ENCODE results near the gene NGLY1. TPM values are rescaled to one million over a fixed set of nuclear protein-coding genes. Genes with fewer than 3 reads are reported as not detected.

The NGLY1 gene
- total RNA-seq, 1 experiment from 2014 or later, result 78.8 TPM

DNA sequence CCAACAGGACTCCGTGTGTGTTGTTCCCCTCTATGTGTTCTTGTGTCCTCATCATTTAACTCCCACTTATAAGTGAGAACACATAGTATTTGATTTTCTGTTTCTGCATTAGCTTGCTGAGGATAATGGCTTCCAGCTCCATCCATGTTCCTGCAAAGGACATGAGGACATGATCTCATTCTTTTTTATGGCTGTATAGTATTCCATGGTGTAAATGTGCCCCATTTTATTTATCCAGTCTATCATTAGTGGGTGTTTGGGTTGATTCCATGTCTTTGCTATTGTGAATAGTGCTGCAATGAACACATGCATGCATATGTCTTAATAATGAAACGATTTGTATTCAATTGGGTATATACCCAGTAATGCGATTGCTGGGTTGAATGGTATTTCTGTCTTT, 90.0 kb downstream of the NGLY1 start:
- no peak overlapping the region for H2AFZ ChIP-seq (ENCODE audit: low read length)
- no peaks in the 10 kb centered on the region for H4K20me1 ChIP-seq (ENCODE audit: insufficient read depth, low read depth, low read length)

DNA sequence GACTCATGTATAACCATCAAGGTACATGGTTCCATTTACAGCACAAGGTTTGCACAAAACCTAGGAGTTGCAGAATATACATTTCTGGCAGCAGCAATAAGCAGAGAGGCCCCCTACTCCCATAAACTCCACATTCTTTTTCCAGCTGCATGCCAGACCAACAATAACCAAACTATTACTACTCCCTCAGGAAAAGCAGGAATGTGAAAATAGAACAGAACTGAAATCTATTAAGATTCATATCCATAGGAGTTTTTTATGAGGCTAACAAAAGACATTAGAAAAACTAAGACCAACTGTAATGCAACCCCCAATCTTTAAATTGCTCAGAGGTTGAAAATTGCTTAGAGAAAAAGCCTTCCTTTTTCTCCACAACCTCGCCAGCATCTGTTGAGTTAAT, 90.9 kb downstream of the NGLY1 start:
- no peak overlapping the region for H3K9ac ChIP-seq (ENCODE audit: low read length)
- H3K9me3 ChIP-seq (ENCODE audit: low read length), result no peaks in the 10 kb centered on the region
- DNase-seq, result no peak
- no peaks in the 10 kb centered on the region for H3K9me2 ChIP-seq (replicated peaks; ENCODE audit: insufficient read depth, low read length)
- H3K79me2 ChIP-seq (ENCODE audit: low read length), result no peaks in the 10 kb centered on the region
- H4K20me1 ChIP-seq (ENCODE audit: insufficient read depth, low read depth, low read length), result no peaks in the 10 kb centered on the region
- no peaks in the 10 kb centered on the region for H3K36me3 ChIP-seq (ENCODE audit: insufficient read depth, low read length)
- H3K4me1 ChIP-seq (ENCODE audit: low read length), result no peaks in the 10 kb centered on the region
- no peaks in the 10 kb centered on the region for H3K27me3 ChIP-seq (ENCODE audit: low read length)
- no peak overlapping the region for H3K27ac ChIP-seq (ENCODE audit: low read length)
- no peak overlapping the region for H3K4me2 ChIP-seq (ENCODE audit: low read depth, low read length, poor library complexity, severe bottlenecking)
- no peak overlapping the region for H3K4me3 ChIP-seq (ENCODE audit: low read length)
- no peak overlapping the region for H2AFZ ChIP-seq (ENCODE audit: low read length)

More for the DNA sequence above, 90.0 kb downstream of the NGLY1 start:
- Histone ChIP-seq H3K4me2 (ENCODE audit: low read depth, low read length, poor library complexity, severe bottlenecking) (no peak overlapping the region), H3K9me2 (replicated peaks; ENCODE audit: insufficient read depth, low read length) (no peaks in the 10 kb centered on the region), H3K9me3 (ENCODE audit: low read length) (no peaks in the 10 kb centered on the region), H3K36me3 (ENCODE audit: insufficient read depth, low read length) (no peaks in the 10 kb centered on the region), H3K27ac (ENCODE audit: low read length) (no peak overlapping the region), H3K4me1 (ENCODE audit: low read length) (no peaks in the 10 kb centered on the region), H3K4me3 (ENCODE audit: low read length) (no peak overlapping the region), H3K9ac (ENCODE audit: low read length) (no peak overlapping the region), H3K79me2 (ENCODE audit: low read length) (no peaks in the 10 kb centered on the region), H3K27me3 (ENCODE audit: low read length) (no peaks in the 10 kb centered on the region)
- no peak for DNase-seq

DNA sequence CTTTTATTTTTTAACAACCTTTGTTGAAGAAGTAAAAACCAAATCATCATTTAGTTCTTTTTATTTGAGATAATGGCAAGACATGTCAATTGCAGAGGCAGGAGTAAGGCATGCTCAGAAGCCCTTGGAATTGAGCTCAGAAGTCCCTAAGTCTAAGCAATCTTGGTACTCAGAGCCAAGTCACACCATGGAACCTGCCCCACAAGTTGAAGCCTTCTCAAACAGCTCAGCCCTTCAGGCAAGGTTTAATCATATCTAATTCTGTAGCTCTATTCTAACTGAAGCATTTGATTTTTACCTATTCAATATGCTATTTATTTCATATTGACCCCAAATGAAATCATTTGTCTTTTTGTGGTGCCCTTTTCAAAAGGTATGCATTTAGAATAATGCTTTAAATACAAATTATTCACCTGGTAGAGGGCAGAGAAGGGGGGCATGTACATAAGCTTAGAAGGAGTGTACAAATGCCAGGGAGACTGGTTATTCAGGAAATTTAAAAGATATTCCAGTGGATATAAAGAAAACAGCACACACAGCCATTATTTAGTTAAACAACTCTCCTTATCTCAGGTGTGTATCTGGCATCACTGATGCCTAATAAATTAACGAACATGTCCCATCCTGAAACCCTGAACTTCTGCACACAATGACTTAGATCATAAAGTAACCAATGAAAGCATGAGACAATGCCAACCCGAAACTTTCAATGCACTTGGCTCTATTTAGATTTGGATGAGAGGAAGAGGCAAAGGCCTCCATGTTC, 92.3 kb downstream of the NGLY1 start:
- no peak overlapping the region for H3K9ac ChIP-seq (ENCODE audit: low read length)
- no peaks in the 10 kb centered on the region for H4K20me1 ChIP-seq (ENCODE audit: insufficient read depth, low read depth, low read length)
- no peaks in the 10 kb centered on the region for H3K9me3 ChIP-seq (ENCODE audit: low read length)
- H3K4me3 ChIP-seq (ENCODE audit: low read length), result no peak overlapping the region
- no peaks in the 10 kb centered on the region for H3K9me2 ChIP-seq (replicated peaks; ENCODE audit: insufficient read depth, low read length)
- H3K36me3 ChIP-seq (ENCODE audit: insufficient read depth, low read length), result no peaks in the 10 kb centered on the region
- H2AFZ ChIP-seq (ENCODE audit: low read length), result no peak overlapping the region
- no peak for DNase-seq
- H3K79me2 ChIP-seq (ENCODE audit: low read length), result no peaks in the 10 kb centered on the region
- H3K27me3 ChIP-seq (ENCODE audit: low read length), result no peaks in the 10 kb centered on the region
- no peak overlapping the region for H3K4me2 ChIP-seq (ENCODE audit: low read depth, low read length, poor library complexity, severe bottlenecking)
- no peak overlapping the region for H3K27ac ChIP-seq (ENCODE audit: low read length)
- H3K4me1 ChIP-seq (ENCODE audit: low read length), result no peaks in the 10 kb centered on the region

DNA sequence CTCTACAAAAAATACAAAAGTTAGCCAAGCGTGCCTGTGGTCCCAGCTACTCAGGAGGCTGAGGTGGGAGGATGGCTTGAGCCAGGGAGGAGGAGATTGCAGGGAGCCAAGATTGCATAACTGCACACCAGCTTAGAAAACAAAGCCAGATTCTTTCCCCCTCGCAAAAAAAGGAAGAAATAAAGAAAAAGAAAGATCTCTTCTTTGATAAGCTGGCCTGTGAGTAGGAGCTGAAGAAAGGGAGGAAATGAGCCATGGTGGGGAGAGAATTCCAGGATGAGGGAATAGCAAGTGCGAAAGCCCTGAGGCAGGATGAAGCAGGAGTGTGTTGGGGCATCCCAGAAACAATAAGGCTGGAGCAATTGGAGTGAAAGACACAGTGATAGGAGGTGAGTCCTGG, 94.0 kb downstream of the NGLY1 start:
- Histone ChIP-seq H4K20me1 (ENCODE audit: insufficient read depth, low read depth, low read length) (no peaks in the 10 kb centered on the region), H3K79me2 (ENCODE audit: low read length) (no peaks in the 10 kb centered on the region), H3K27me3 (ENCODE audit: low read length) (no peaks in the 10 kb centered on the region), H3K4me2 (ENCODE audit: low read depth, low read length, poor library complexity, severe bottlenecking) (no peak overlapping the region), H2AFZ (ENCODE audit: low read length) (no peak overlapping the region), H3K4me1 (ENCODE audit: low read length) (no peaks in the 10 kb centered on the region), H3K9me2 (replicated peaks; ENCODE audit: insufficient read depth, low read length) (no peaks in the 10 kb centered on the region), H3K36me3 (ENCODE audit: insufficient read depth, low read length) (no peaks in the 10 kb centered on the region), H3K4me3 (ENCODE audit: low read length) (no peak overlapping the region), H3K9me3 (ENCODE audit: low read length) (no peaks in the 10 kb centered on the region), H3K27ac (ENCODE audit: low read length) (no peak overlapping the region), H3K9ac (ENCODE audit: low read length) (no peak overlapping the region)
- no peak for DNase-seq

DNA sequence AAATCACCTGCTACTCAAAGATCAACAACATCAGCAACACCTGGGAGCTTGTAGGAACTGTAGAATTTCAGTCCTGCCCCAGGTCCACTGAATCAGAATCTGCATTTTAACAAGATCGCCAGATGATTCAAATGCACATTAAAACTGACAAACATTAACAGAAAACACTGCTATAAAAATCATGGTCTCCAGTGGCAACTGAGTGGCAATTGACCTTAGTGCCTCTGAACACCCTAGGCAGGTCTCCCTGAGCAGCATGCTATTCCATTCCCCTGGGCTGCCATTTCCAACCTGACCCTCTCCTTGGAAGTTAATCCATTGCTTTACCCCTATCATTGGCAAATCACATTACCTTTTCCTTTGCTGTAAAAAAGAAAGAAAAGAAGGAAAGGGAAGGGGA, 95.5 kb downstream of the NGLY1 start:
- no peak for DNase-seq
- Histone ChIP-seq H3K4me1 (ENCODE audit: low read length) (no peaks in the 10 kb centered on the region), H3K27me3 (ENCODE audit: low read length) (no peaks in the 10 kb centered on the region), H3K9ac (ENCODE audit: low read length) (no peak overlapping the region), H3K4me2 (ENCODE audit: low read depth, low read length, poor library complexity, severe bottlenecking) (no peak overlapping the region), H3K36me3 (ENCODE audit: insufficient read depth, low read length) (no peaks in the 10 kb centered on the region), H3K9me3 (ENCODE audit: low read length) (no peaks in the 10 kb centered on the region), H4K20me1 (ENCODE audit: insufficient read depth, low read depth, low read length) (no peaks in the 10 kb centered on the region), H3K79me2 (ENCODE audit: low read length) (no peaks in the 10 kb centered on the region), H3K9me2 (replicated peaks; ENCODE audit: insufficient read depth, low read length) (no peaks in the 10 kb centered on the region), H3K27ac (ENCODE audit: low read length) (no peak overlapping the region), H3K4me3 (ENCODE audit: low read length) (no peak overlapping the region), H2AFZ (ENCODE audit: low read length) (no peak overlapping the region)

DNA sequence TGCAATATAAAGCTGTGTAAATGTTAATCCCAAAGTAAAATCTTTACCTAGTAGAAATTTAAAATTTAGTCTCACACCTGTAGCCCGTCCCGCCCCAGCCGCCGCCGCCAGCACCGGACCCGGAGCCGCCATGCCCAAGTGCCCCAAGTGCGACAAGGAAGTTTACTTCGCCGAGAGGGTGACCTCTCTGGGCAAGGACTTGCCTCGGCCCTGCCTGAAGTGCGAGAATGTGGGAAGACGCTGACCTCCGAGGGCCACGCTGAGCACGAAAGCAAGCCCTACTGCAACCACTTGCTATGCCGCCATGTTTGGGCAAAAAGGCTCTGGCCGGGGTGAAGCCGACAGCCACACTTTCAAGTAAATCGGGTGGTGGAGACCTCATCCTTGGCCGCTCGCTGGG, 96.5 kb downstream of the NGLY1 start:
- Histone ChIP-seq H3K9me3 (ENCODE audit: low read length) (no peaks in the 10 kb centered on the region), H3K36me3 (ENCODE audit: insufficient read depth, low read length) (no peaks in the 10 kb centered on the region), H4K20me1 (ENCODE audit: insufficient read depth, low read depth, low read length) (no peaks in the 10 kb centered on the region), H2AFZ (ENCODE audit: low read length) (no peak overlapping the region), H3K9me2 (replicated peaks; ENCODE audit: insufficient read depth, low read length) (no peaks in the 10 kb centered on the region), H3K4me3 (ENCODE audit: low read length) (no peak overlapping the region), H3K4me1 (ENCODE audit: low read length) (no peaks in the 10 kb centered on the region), H3K9ac (ENCODE audit: low read length) (no peak overlapping the region), H3K27me3 (ENCODE audit: low read length) (no peaks in the 10 kb centered on the region), H3K79me2 (ENCODE audit: low read length) (no peaks in the 10 kb centered on the region), H3K4me2 (ENCODE audit: low read depth, low read length, poor library complexity, severe bottlenecking) (no peak overlapping the region), H3K27ac (ENCODE audit: low read length) (no peak overlapping the region)
- DNase-seq, result no peak

DNA sequence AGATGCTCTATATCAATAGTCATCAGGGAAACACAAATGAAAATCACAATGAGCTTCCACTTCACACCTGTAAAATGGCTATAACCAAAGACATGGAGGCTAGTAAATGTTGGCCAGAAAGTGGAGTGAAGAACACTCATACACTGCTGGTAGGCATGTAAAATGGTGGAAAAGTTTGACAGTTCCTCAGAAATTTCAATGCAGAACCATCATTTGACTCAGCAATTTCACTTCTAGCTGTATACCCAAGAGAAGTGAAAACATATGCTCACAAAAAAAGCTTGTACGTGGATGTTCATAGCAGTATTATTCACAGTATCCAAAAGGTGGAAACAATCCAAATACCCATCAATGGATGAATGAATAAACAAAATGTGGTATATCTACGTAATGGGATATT, 99.4 kb downstream of the NGLY1 start:
- no peak overlapping the region for H2AFZ ChIP-seq (ENCODE audit: low read length)
- H3K79me2 ChIP-seq (ENCODE audit: low read length), result no peaks in the 10 kb centered on the region
- no peaks in the 10 kb centered on the region for H3K9me2 ChIP-seq (replicated peaks; ENCODE audit: insufficient read depth, low read length)
- no peaks in the 10 kb centered on the region for H4K20me1 ChIP-seq (ENCODE audit: insufficient read depth, low read depth, low read length)
- no peaks in the 10 kb centered on the region for H3K4me1 ChIP-seq (ENCODE audit: low read length)
- DNase-seq, result no peak
- no peaks in the 10 kb centered on the region for H3K9me3 ChIP-seq (ENCODE audit: low read length)
- no peak overlapping the region for H3K4me3 ChIP-seq (ENCODE audit: low read length)
- H3K27ac ChIP-seq (ENCODE audit: low read length), result no peak overlapping the region
- H3K9ac ChIP-seq (ENCODE audit: low read length), result no peak overlapping the region
- no peak overlapping the region for H3K4me2 ChIP-seq (ENCODE audit: low read depth, low read length, poor library complexity, severe bottlenecking)
- no peaks in the 10 kb centered on the region for H3K27me3 ChIP-seq (ENCODE audit: low read length)
- no peaks in the 10 kb centered on the region for H3K36me3 ChIP-seq (ENCODE audit: insufficient read depth, low read length)

DNA sequence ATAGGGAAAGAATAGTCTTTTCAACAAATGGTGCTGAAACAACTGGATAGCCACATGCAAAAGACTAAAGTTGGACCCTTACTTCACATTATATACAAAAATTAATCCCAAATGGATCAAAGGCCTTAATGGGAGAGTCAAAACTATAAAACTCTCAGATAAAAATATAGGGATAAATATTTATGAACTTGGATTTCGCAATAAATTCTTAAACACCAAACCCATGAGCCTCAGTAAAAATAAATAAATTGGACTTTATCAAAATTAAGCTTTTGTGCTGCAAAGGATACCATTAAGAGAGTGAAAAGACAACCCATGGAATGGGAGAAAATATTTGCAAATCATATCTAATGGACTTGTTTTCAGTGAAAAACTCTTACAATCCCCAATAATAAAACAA, 99.8 kb downstream of the NGLY1 start:
- DNase-seq, result no peak
- Histone ChIP-seq H3K4me1 (ENCODE audit: low read length) (no peaks in the 10 kb centered on the region), H3K27me3 (ENCODE audit: low read length) (no peaks in the 10 kb centered on the region)

More for the DNA sequence above, 99.8 kb downstream of the NGLY1 start:
- Histone ChIP-seq H3K79me2 (ENCODE audit: low read length) (no peaks in the 10 kb centered on the region), H3K36me3 (ENCODE audit: insufficient read depth, low read length) (no peaks in the 10 kb centered on the region), H3K4me3 (ENCODE audit: low read length) (no peak overlapping the region), H3K27ac (ENCODE audit: low read length) (no peak overlapping the region), H3K9me2 (replicated peaks; ENCODE audit: insufficient read depth, low read length) (no peaks in the 10 kb centered on the region), H4K20me1 (ENCODE audit: insufficient read depth, low read depth, low read length) (no peaks in the 10 kb centered on the region), H3K9ac (ENCODE audit: low read length) (no peak overlapping the region), H3K4me2 (ENCODE audit: low read depth, low read length, poor library complexity, severe bottlenecking) (no peak overlapping the region), H3K9me3 (ENCODE audit: low read length) (no peaks in the 10 kb centered on the region), H2AFZ (ENCODE audit: low read length) (no peak overlapping the region)
